ENCODE data around the gene SDCCAG8. TPM values are rescaled to one million over a fixed set of nuclear protein-coding genes. Genes with fewer than 3 reads are reported as not detected.

SDCCAG8 gene
- total and polyA plus RNA-seq, 2 experiments from 2014 or later: 28.0 to 66.7 TPM

- no peaks in the 10 kb centered on the region for H3F3A ChIP-seq (replicated peaks; ENCODE audit: low read depth)
- H3K36me3 ChIP-seq (ENCODE audit: insufficient read depth): no peaks in the 10 kb centered on the region
- H3K36me3 Mint-ChIP-seq (ENCODE audit: low read depth): no peaks in the 10 kb centered on the region
- no peaks in the 10 kb centered on the region for H3K27me3 ChIP-seq (ENCODE audit: insufficient read depth)
- no peak overlapping the region for H3K27ac ChIP-seq (ENCODE audit: low read depth)
- no peaks in the 10 kb centered on the region for H3K79me2 ChIP-seq (replicated peaks; ENCODE audit: insufficient read depth)
- H4K20me1 ChIP-seq (replicated peaks; ENCODE audit: insufficient read depth): no peaks in the 10 kb centered on the region
- H3K4me1 Mint-ChIP-seq: peaks cover 35% of the 10 kb centered on the region
- H3K4me2 ChIP-seq: no peak overlapping the region
- H3K4me1 ChIP-seq (ENCODE audit: insufficient read depth): peaks cover 26% of the 10 kb centered on the region
- no peaks in the 10 kb centered on the region for H3K9me2 ChIP-seq (ENCODE audit: insufficient read depth)
- no peaks in the 10 kb centered on the region for H3K9me3 Mint-ChIP-seq
- no peaks in the 10 kb centered on the region for H3K27me3 Mint-ChIP-seq (ENCODE audit: insufficient read depth, low read depth, poor library complexity)
- H2AFZ ChIP-seq: no peak overlapping the region
- DNase-seq (ENCODE audit: low spot score) (no peak), ATAC-seq (no peak)
- no peak overlapping the region for H3K4me3 ChIP-seq
- H3K4me3 Mint-ChIP-seq: no peak overlapping the region
- no peak overlapping the region for H3K27ac Mint-ChIP-seq
- TF ChIP-seq POLR2AphosphoS5 (IDR thresholded peaks at IDR 0.05; ENCODE audit: low read depth) (no peak), STAT1 (IDR thresholded peaks at IDR 0.05; ENCODE audit: unreplicated experiment) (no peak), ZNF331 (CRISPR knock-in tag; IDR thresholded peaks at IDR 0.05; ENCODE audit: low read depth) (no peak), CREB1 (CRISPR knock-in tag; IDR thresholded peaks at IDR 0.05; ENCODE audit: low read depth) (no peak), EZH2phosphoT487 (IDR thresholded peaks at IDR 0.05; ENCODE audit: unreplicated experiment) (no peak)
- TF ChIP-seq, protein P1, sequence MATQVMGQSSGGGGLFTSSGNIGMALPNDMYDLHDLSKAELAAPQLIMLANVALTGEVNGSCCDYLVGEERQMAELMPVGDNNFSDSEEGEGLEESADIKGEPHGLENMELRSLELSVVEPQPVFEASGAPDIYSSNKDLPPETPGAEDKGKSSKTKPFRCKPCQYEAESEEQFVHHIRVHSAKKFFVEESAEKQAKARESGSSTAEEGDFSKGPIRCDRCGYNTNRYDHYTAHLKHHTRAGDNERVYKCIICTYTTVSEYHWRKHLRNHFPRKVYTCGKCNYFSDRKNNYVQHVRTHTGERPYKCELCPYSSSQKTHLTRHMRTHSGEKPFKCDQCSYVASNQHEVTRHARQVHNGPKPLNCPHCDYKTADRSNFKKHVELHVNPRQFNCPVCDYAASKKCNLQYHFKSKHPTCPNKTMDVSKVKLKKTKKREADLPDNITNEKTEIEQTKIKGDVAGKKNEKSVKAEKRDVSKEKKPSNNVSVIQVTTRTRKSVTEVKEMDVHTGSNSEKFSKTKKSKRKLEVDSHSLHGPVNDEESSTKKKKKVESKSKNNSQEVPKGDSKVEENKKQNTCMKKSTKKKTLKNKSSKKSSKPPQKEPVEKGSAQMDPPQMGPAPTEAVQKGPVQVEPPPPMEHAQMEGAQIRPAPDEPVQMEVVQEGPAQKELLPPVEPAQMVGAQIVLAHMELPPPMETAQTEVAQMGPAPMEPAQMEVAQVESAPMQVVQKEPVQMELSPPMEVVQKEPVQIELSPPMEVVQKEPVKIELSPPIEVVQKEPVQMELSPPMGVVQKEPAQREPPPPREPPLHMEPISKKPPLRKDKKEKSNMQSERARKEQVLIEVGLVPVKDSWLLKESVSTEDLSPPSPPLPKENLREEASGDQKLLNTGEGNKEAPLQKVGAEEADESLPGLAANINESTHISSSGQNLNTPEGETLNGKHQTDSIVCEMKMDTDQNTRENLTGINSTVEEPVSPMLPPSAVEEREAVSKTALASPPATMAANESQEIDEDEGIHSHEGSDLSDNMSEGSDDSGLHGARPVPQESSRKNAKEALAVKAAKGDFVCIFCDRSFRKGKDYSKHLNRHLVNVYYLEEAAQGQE (IDR thresholded peaks at IDR 0.05; ENCODE audit: unreplicated experiment): no peak
These were observed 164.4 kb downstream of the SDCCAG8 start for GRCh38 chr1:243420016-243420945.

DNA sequence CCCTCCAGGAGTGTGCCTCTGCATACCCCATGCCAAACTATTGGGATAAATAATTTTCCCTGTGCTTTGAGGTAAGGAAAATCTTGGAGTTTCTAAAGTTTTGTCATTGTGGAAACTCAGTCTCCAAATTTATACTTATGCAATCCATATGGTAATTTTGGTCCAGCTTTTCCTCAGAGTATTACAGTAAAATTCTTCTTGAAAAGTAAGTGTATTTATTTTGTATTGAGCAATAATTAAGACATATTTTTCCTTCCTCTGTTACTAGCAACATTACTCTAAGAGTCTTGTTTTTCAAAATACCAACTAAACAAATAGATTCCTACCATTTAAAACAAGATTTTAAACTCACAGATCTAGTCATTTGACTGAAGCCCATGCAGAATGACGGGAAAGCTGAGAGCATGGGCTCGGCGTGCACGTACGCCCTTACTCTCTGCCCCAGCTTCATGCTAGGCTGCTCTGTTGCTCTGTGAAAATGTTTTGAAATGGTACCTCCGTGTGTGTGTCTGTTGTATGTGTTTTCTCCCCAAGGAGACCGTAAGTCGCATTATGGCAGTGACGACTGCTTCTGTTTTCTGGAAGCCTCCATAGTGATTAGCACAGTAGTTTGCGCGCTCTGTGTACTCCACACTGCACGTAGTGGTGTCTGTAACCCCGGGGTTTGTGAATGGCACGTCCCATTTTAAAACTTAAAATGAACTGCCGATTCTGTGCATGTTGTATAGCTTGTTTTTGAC, 165.3 kb downstream of the SDCCAG8 start:
- Histone ChIP-seq H3K4me2 (0 out of 2 replicates have a peak overlapping the region, but pooled peaks have one; percentile 17), H3K4me1 (ENCODE audit: insufficient read depth) (peaks cover 18% of the 10 kb centered on the region), H3K27ac (ENCODE audit: low read depth) (no peak overlapping the region), H3F3A (replicated peaks; ENCODE audit: low read depth) (no peaks in the 10 kb centered on the region), H2AFZ (0 out of 2 replicates have a peak overlapping the region, but pooled peaks have one; percentile 8), H3K4me3 (no peak overlapping the region), H3K9me2 (ENCODE audit: insufficient read depth) (no peaks in the 10 kb centered on the region), H3K27me3 (ENCODE audit: insufficient read depth) (no peaks in the 10 kb centered on the region), H3K36me3 (ENCODE audit: insufficient read depth) (no peaks in the 10 kb centered on the region), H3K79me2 (replicated peaks; ENCODE audit: insufficient read depth) (no peaks in the 10 kb centered on the region), H4K20me1 (replicated peaks; ENCODE audit: insufficient read depth) (no peaks in the 10 kb centered on the region)
- ATAC-seq (peak; percentile 43), DNase-seq (ENCODE audit: low spot score) (no peak)
- no peaks in the 10 kb centered on the region for H3K9me3 Mint-ChIP-seq
- H3K4me3 Mint-ChIP-seq: no peak overlapping the region
- peak overlapping the region; percentile 66 for H3K27ac Mint-ChIP-seq
- H3K36me3 Mint-ChIP-seq (ENCODE audit: low read depth): no peaks in the 10 kb centered on the region
- H3K4me1 Mint-ChIP-seq: peaks cover 27% of the 10 kb centered on the region
- H3K27me3 Mint-ChIP-seq (ENCODE audit: insufficient read depth, low read depth, poor library complexity): no peaks in the 10 kb centered on the region
- TF ChIP-seq ZNF462 (CRISPR knock-in tag; IDR thresholded peaks at IDR 0.05) (no peak), ETS1 (IDR thresholded peaks at IDR 0.05) (no peak)

All from GM23338 (cell line).